ENCODE measurements around the gene ATP2A1. TPM values are rescaled to one million over a fixed set of nuclear protein-coding genes. Genes with fewer than 3 reads are reported as not detected.
A peak's percentile ranks its signal among the peaks of the same experiment; 100 is the strongest.

Gene ATP2A1
- total RNA-seq, 1 experiment from 2014 or later, result 10.7 TPM

DNA sequence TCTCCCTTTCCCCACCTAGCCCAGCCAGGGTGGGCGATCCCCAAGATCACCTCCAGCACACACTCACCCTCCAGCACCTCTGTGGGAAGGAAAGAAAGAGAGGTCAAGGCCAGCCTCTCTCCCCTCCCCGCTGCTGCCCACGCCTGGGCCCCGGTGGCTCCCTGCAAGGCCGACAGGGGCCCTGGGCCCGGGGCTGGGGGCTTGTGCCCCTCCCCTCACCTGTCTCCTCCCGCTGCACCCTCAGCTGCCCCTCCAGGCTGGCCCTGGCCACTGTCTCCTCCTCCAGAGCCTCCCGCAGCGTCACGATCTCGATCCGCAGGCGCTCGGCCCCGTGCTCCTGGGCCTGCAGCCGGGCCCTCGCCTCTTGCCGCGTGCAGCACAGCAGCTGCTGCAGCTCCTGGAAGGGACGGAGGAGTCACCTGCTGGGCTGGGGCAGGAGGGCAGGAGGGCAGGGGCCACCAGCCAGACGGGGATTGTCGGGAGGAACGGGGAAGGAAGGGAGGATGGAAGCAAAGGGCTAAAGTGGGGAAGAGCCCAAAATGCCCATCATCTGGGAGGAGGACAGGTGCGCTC lies 27.6 kb downstream of the ATP2A1 start:
- no peak for DNase-seq
- TF ChIP-seq EZH2 (IDR thresholded peaks at IDR 0.05; ENCODE audit: low read depth), result no peak
- TF ChIP-seq, protein P1, sequence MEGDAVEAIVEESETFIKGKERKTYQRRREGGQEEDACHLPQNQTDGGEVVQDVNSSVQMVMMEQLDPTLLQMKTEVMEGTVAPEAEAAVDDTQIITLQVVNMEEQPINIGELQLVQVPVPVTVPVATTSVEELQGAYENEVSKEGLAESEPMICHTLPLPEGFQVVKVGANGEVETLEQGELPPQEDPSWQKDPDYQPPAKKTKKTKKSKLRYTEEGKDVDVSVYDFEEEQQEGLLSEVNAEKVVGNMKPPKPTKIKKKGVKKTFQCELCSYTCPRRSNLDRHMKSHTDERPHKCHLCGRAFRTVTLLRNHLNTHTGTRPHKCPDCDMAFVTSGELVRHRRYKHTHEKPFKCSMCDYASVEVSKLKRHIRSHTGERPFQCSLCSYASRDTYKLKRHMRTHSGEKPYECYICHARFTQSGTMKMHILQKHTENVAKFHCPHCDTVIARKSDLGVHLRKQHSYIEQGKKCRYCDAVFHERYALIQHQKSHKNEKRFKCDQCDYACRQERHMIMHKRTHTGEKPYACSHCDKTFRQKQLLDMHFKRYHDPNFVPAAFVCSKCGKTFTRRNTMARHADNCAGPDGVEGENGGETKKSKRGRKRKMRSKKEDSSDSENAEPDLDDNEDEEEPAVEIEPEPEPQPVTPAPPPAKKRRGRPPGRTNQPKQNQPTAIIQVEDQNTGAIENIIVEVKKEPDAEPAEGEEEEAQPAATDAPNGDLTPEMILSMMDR (conservative IDR thresholded peaks at IDR 0.05), result no peak
- BruUV-seq (replicated peaks), result no TSS peak
- no peaks in the 10 kb centered on the region for H4K20me1 ChIP-seq (ENCODE audit: insufficient read depth)
- no peaks in the 10 kb centered on the region for H3K9me3 ChIP-seq (ENCODE audit: insufficient read depth, low read depth)
- no peak overlapping the region for H2AFZ ChIP-seq
- intact Hi-C loops (cut with micrococcal nuclease; ENCODE audit: unreplicated experiment), result no loop called here
- H3K27ac ChIP-seq, result no peak overlapping the region
- peaks cover 12% of the 10 kb centered on the region for H3K4me1 ChIP-seq (replicated peaks; ENCODE audit: insufficient read depth)
- no peaks in the 10 kb centered on the region for H3K27me3 ChIP-seq (ENCODE audit: insufficient read depth, low read depth)
- peaks cover 7% of the 10 kb centered on the region for H3K36me3 ChIP-seq (ENCODE audit: low read depth)
- ChIA-PET CTCF (no interaction called here), POLR2A (ENCODE audit: unreplicated experiment) (no interaction called here)
- no peak overlapping the region for H3K4me3 ChIP-seq
- H3K4me2 ChIP-seq, result no peak overlapping the region
- no peaks in the 10 kb centered on the region for H3K9me2 ChIP-seq (ENCODE audit: insufficient read depth)
- H3F3A ChIP-seq (ENCODE audit: insufficient read depth, low read depth), result peaks cover 9% of the 10 kb centered on the region
- H3K79me2 ChIP-seq (ENCODE audit: low read depth), result no peaks in the 10 kb centered on the region

DNA sequence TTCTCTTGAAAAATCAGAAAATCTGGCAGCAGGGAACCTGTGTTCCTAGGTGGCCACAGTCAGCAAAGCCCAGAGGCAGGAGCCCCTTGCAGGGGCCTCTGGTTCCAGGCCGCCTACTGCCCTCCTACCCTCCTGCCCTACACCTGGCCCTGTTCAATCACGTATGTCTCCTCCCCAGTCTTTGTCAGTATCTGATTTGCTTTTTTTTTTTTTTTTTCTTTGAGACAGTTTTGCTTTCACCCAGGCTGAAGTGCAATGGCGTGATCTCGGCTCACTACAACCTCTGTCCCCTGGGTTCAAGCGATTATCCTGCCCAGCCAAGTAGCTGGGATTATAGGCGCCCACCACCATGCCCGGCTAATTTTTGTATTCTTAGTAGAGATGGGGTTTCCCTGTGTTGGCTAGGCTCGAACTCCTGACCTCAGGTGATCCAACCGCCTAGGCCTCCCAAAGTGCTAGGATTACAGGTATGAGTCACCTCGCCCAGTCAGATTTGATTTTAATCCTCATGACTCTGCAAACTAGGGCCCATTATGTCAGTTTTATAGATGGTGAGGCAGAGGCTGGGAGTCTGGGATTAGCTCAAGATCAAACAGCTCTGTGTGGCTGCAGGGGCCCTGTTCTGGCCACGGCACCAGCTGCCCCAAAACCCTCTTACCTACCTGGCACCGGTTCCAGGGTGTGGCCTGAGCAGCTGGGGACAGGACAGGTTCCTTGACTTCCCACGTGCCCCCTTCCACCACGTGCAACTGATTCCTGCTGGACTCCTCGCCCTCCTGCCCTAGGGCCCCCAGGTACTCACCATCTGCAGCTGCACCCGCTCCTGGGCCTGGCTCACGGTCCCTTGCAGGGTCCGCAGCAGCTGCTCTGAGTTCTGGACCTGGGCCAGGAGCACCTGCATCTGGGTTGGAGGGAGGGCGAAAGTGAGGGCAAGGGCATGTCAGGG lies 32.1 kb downstream of the ATP2A1 start:
- Histone ChIP-seq H3F3A (ENCODE audit: insufficient read depth, low read depth) (peaks cover 33% of the 10 kb centered on the region), H3K4me3 (no peak overlapping the region), H3K9me2 (ENCODE audit: insufficient read depth) (no peaks in the 10 kb centered on the region), H4K20me1 (ENCODE audit: insufficient read depth) (no peaks in the 10 kb centered on the region), H2AFZ (no peak overlapping the region), H3K27ac (peak overlapping the region; percentile 72), H3K9me3 (ENCODE audit: insufficient read depth, low read depth) (no peaks in the 10 kb centered on the region), H3K4me1 (replicated peaks; ENCODE audit: insufficient read depth) (peaks cover 15% of the 10 kb centered on the region), H3K27me3 (ENCODE audit: insufficient read depth, low read depth) (no peaks in the 10 kb centered on the region), H3K4me2 (no peak overlapping the region), H3K79me2 (ENCODE audit: low read depth) (no peaks in the 10 kb centered on the region), H3K36me3 (ENCODE audit: low read depth) (peaks cover 7% of the 10 kb centered on the region)
- BruUV-seq (replicated peaks), result no TSS peak
- POLR2A ChIA-PET (ENCODE audit: unreplicated experiment), result interaction anchor here (0.6 to 0.7 kb wide), 2 partner anchors 13 to 26 kb away, joined by 3 read pairs; no protein-coding TSS in a partner anchor
- CTCF ChIA-PET, result interaction anchor here (0.6 to 1.1 kb wide), 2 partner anchors 29 to 40 kb away, joined by 3 to 5 read pairs; partner anchors contain the start of gene NFATC2IP
- intact Hi-C loops (cut with micrococcal nuclease; ENCODE audit: unreplicated experiment), result loop anchor here (5.0 kb wide), 1 partner anchor 37 kb away; no protein-coding TSS in a partner anchor
- peak; percentile 59 to 84 for DNase-seq
- TF ChIP-seq EZH2 (IDR thresholded peaks at IDR 0.05; ENCODE audit: low read depth), result no peak
- TF ChIP-seq, protein P1 (conservative IDR thresholded peaks at IDR 0.05), result no peak

DNA sequence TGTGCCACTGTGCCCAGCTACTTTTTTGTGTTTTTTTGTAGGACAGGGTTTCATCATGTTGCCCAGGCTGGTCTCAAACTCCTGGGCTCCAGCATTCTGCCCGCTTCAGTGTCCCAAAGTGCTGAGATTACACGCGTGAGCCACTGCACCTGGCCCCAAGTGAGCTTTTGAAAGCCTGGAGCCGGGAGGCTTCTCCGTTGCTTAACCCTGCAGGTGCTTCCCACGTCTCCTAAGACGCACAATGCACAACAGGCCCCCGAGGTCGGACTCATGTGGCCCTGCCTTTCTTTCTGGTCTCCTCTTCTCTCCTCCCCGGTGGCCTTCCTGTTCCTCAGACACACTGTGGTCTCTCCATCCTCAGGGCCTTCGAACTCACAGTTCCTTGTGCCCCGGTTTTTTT lies 34.3 kb downstream of the ATP2A1 start:
- CTCF ChIA-PET, result interaction anchor here (0.6 kb wide), 1 partner anchor 60 kb away, joined by 10 read pairs; no protein-coding TSS in a partner anchor
- Histone ChIP-seq H3K27ac (no peak overlapping the region), H4K20me1 (ENCODE audit: insufficient read depth) (no peaks in the 10 kb centered on the region), H2AFZ (no peak overlapping the region), H3K79me2 (ENCODE audit: low read depth) (no peaks in the 10 kb centered on the region), H3K4me3 (no peak overlapping the region), H3F3A (ENCODE audit: insufficient read depth, low read depth) (peaks cover 44% of the 10 kb centered on the region), H3K27me3 (ENCODE audit: insufficient read depth, low read depth) (no peaks in the 10 kb centered on the region), H3K4me1 (replicated peaks; ENCODE audit: insufficient read depth) (peaks cover 15% of the 10 kb centered on the region), H3K4me2 (no peak overlapping the region), H3K36me3 (ENCODE audit: low read depth) (peaks cover 7% of the 10 kb centered on the region), H3K9me2 (ENCODE audit: insufficient read depth) (no peaks in the 10 kb centered on the region), H3K9me3 (ENCODE audit: insufficient read depth, low read depth) (no peaks in the 10 kb centered on the region)
- POLR2A ChIA-PET (ENCODE audit: unreplicated experiment), result interaction anchor here (0.6 kb wide), 2 partner anchors 38 to 85 kb away, joined by 4 to 7 read pairs; no protein-coding TSS in a partner anchor
- DNase-seq, result no peak
- no peak for TF ChIP-seq EZH2 (IDR thresholded peaks at IDR 0.05; ENCODE audit: low read depth)
- TF ChIP-seq, protein P1 (conservative IDR thresholded peaks at IDR 0.05), result no peak
- intact Hi-C loops (cut with micrococcal nuclease; ENCODE audit: unreplicated experiment), result loop anchor here (5.0 kb wide), 1 partner anchor 35 kb away; no protein-coding TSS in a partner anchor
- no TSS peak for BruUV-seq (replicated peaks)
